Measurements from ENCODE around the gene ZMYND10.

The ZMYND10 gene

DNA sequence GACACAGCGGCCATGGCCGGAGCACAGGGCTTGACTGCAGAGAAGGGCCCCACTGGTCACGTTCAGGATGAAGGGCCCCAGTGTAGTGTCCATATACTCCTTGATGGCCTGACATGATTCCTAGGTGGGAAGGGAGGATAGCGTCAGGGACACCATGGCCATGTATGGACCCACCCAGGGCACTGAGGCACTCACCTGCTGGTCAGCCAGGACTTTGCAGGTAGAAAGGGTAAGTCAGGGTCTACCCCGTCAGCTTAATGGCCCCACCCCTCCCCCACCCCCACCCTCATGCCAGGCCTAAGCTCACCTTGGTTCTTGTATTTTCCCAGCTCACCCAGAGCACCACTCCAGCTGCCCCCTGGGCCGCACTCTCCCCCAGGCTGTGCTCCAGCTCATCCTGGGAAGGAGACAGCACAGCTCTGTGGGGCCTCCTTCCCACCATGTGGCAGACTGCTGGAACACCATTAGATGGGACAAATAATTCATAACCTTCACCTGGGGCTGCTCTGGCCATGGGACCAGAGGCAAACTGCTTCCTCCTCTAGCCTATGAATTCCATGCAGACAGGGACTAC is 44.8 kb downstream of the ZMYND10 start:
- DNase-seq: no peak

GRCh38 chr3:50299929-50300680 is 45.4 kb downstream of the ZMYND10 start:
- peak; percentile 96 to 97 for DNase-seq

DNA sequence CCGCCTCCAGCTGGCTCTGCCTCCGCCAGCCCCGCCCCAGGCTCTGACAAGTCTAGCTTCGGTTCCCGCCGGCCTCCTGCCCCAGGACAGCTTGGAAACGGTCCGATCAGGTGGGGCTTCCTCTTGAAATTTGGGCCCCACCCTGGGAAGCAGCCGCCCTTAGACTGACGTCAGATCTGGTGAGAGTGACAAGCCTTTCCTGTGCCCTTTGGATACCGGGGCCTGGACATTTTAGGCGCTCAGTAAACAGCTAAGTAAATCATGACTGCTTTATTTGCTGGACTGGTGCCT is 45.9 kb downstream of the ZMYND10 start:
- DNase-seq: no peak

DNA sequence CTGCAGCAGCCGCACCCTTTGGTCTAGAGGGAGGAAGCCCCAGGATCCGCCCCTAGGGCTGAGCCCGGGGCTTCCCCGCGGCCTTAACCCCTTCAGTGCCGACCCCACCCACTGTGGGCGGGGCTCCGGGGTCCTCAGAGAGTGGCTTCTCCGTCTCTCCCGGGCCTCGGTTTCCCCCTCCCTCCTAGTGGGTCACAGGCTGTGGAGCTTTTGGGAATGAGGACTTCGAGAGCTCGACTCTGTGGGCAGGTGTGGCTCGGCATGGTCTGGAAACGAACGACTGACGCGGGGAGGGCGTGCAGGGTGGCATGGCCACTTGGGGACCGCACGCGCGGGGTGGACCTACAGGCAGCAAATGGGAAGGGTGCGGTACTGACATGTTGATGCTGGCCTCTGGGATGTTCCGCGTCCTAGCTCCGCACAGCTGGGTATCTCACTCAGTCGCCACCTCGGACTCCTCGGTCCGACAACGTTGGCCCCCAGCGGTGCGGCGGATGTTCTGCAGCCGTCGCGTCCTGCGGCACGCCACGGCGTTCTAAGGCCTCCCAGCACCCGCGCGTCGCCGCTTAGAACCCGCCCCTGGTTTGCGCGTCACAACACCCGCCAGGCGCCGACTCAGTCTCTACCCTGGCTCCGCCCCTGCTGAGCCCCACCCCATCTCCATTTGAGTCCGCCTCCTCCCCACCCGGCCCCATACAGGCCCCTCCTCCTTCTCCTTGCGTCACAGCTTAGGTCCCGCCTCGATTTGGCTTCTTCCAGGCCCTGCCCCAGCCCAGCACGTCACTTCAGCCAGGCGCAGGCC is 46.5 kb downstream of the ZMYND10 start, which contains the start of the genes HYAL3 and NAA80:
Gene HYAL3 (minus strand): TSS at position 570 of the 802 bp plus-strand sequence. CDS start 3,803 bp downstream, outside the sequence.
Gene NAA80 (minus strand): TSS at position 570 of the 802 bp plus-strand sequence. CDS start 1,942 bp downstream, outside the sequence.
- peak; percentile 99 to 100 for DNase-seq

GRCh38 chr3:50297896-50298725 is 47.4 kb downstream of the ZMYND10 start:
- peak; percentile 40 to 49 for DNase-seq

- DNase-seq: no peak
Measured at GRCh38 chr3:50297384-50297775, 48.2 kb downstream of the ZMYND10 start.

- no peak for DNase-seq
Measured at GRCh38 chr3:50296721-50297383, 48.7 kb downstream of the ZMYND10 start.

DNA sequence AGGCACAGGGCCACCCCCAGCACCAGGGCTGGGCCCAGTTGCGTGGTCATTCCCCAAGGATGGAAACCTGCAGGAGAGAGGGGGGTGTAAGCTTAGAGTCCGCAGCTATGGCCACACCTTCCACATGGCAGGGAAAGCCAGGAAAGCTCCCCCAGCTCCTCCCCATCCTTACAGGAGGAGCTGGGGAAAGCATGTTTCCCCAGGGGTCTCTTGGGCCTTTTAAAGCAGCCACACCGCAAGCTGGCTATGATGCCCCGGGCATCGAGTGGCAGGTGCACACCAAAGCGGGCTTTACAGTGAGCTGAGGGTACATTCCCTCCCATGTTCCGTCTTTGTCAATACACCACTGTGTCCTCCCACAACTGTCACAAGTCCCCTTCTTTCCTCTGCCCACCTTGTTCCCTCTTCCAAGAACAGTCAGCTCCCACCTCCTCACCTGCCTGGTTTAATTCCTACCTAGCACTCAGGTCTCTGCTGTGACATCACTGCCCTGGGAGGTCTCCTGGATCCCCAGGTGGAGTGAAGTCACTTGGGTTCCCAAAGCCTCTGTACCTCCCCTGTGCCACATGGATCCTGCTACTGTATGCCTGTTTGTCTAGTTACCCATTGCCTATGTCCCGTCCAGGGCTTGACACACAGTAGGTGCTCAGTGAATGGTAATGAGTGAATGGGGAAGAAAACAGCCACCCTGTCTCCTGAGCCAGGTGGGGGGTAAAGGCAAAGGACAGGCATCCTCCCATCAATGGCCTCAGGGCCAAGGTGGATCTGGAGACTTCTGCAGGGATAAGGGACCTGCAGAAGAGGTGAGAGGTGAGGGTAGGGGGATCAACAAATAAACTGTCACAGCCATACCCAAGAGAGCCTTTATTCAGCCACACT is 49.7 kb downstream of the ZMYND10 start:
- DNase-seq: no peak

- no peak for DNase-seq
Measured at GRCh38 chr3:50294492-50295403, 50.8 kb downstream of the ZMYND10 start.

DNA sequence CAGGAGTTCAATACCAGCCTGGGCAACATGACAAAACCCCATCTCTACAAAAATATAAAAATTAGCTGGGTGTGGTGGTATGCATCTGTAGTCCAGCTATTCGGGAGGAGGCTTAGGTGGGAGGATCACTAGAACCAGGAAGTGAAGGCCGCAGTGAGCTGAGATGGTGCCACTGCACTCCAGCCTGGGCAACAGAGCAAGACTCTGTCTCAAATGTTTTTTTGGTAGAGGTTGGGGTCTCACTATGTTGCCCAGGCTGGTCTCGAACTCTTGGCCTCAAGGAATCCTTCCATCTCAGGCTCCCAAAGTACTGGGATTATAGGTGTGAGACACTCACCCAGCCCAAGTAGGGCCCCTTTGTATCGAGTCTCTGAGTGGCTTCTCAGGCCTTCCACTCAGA is 51.4 kb downstream of the ZMYND10 start:
- DNase-seq: no peak

DNA sequence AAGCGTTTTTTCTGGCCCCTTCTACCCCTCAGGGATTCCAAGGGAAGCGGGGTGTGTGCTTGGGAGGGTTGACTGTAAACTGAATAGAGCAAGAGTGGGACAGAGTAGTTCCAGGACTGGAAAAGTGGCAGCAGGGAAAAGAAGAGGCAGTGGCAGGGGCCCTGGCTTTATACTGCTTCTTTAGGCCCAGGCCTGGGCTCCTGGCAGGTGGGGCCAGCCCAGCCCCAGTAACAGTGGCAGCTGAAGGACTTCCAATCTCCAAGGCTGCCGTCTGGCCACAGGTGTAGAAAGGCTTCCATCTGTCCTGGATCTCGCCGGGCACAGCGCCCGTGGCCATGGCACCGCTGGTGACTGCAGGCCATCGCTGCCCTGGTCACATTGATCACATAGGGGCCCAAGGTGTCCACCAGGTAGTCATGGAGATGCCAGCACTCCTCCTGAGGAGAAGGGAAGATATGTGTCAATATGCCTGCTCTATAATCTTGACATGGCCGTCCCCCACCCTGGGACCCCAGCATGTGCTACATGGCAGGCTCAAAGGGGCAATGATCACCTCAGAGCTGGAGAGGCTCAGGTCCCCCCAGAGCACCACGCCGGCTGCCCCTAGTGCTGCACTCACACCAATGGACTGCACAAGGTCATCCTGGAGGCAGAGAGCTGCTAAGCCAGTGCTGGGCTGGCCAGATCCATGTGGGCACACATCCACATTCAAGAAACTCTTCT is 52.3 kb downstream of the ZMYND10 start:
- no peak for DNase-seq

DNA sequence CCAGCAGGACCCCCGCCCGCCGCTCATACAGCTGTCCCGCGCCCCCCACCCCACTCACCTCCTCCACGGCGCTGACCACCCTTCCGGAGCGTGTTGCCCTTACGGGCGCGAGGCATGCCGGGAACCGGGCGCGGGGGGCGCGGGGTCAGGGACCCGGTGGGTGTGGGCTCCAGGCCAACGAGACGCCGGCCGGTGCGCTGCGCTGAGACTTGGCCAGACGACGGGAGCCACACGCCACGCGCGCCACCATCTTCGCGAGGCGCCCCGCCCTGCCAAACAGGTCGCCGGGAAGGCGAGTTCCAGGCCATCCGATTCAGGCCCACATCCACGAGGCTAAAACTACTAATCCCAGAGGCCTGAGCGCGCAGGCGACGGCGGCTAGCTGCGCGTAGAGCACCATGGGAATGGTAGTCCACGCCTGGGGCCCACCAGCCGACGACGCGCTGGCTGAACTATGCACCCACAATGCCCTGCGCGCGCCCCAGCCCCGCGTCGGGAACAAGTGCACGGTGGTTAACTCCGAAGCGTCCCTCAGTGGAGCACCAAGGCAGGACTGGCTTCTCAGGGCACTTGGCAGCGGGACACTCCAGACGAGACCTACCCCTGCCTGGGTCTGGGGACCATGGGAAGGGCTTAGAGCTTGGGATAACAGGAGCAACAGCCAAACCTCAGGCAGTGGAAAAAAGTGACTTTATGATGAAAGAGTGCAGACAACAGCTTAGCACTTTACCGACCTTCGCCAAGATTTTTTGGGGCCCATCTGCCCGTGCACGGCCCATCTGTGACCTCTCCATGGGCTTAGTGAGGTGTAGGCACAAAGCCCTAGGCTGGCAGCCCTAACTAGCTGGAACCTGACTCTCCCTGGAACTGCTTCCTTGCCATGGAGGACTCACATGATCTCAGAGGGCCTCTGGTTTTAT is 53.1 kb downstream of the ZMYND10 start, which contains the start of gene IFRD2:
Gene IFRD2 (minus strand): TSS at position 271 of the 920 bp plus-strand sequence. CDS start 155 bp downstream, at position 116.
- DNase-seq: peak; percentile 99

Measured in AML-193 (cell line).